HCT116 (cell line): ENCODE data around the gene ABCC1. TPM values are rescaled to one million over a fixed set of nuclear protein-coding genes. Genes with fewer than 3 reads are reported as not detected.

Experiments
- ATAC-seq: fragments of 200-7000 bp; cut with Tn5 transposase; 2 replicates; pipeline ENCODE4 v1.9.1; 2020; ENCODE audit warnings: mild to moderate bottlenecking, moderate library complexity
- BruUV-seq: library from RNA; stranded (reverse); fragments of 400-500 nt; replicated peaks from 2 replicates; lab custom pipeline; 2021; lab: Mats Ljungman, UMichigan
- CTCF ChIA-PET: fragments of 300-600 bp; sonication (Branson Sonifier 250); formaldehyde crosslinking; loops from one replicate; lab custom pipeline; 2021; ENCODE audit warnings: antibody characterized with exemption; lab: Charles Lee
- POLR2A ChIA-PET: fragments of 300-600, 350-600 bp; sonication (Branson Sonifier 250); formaldehyde crosslinking; loops from one replicate; lab custom pipeline; 2021; ENCODE audit warnings: antibody characterized with exemption; lab: Charles Lee
- RAD21 ChIA-PET, 2 experiments: fragments of 300-600 bp; sonication (Branson Sonifier 250); formaldehyde crosslinking; loops; one replicate each; lab custom pipeline; 2023; ENCODE audit warnings: low total read pairs in 2 of 2; ENCODE audit not compliant: uncharacterized antibody in 2 of 2, unreplicated experiment in 2 of 2, low non-redundant PET in 1 of 2; lab: Charles Lee
- DNase-seq: peaks from one replicate; pipeline ENCODE4 v3.0.0-alpha.2; 2010; ENCODE audit warnings: low read depth, low spot score
- H2AFZ ChIP-seq: fragments of 200-600 bp; shearing (Covaris generic), sonication (generic); 2 replicates; pipeline ENCODE4 v1.6.1; 2017; ENCODE audit warnings: low read depth, mixed run types, mixed read lengths, antibody characterized with exemption, low read length; ENCODE audit not compliant: poor library complexity, severe bottlenecking
- H3K27ac ChIP-seq: 2 replicates; pipeline ENCODE4 v1.5.1; 2012; ENCODE audit warnings: low read depth, low read length
- H3K27me3 ChIP-seq: fragments of 200-600 bp; sonication (generic); 2 replicates; pipeline ENCODE4 v1.6.1; 2016; ENCODE audit warnings: mixed run types, low read length, mixed read lengths; ENCODE audit not compliant: insufficient read depth
- H3K36me3 ChIP-seq, 2 experiments: fragments of 200-500 bp in 1 of 2; fragments of 200-600 bp in 1 of 2; sonication (Bioruptor generic) in 1 of 2; sonication (generic) in 1 of 2; 2 replicates each; pipeline versions ENCODE4 v1.5.1 to v1.6.1; 2014 to 2016; ENCODE audit warnings: low read length in 2 of 2, inconsistent platforms in 1 of 2, mixed read lengths in 1 of 2, mixed run types in 1 of 2; ENCODE audit not compliant: insufficient read depth in 2 of 2, control insufficient read depth in 1 of 2
- H3K4me1 ChIP-seq, 2 experiments: fragments of 200-600 bp in 1 of 2; sonication (generic) in 1 of 2; 2 replicates each; pipeline versions ENCODE4 v1.5.1 to v1.6.1; 2012 to 2017; ENCODE audit warnings: low read length in 2 of 2, inconsistent platforms in 1 of 2, mild to moderate bottlenecking in 1 of 2, mixed read lengths in 1 of 2, mixed run types in 1 of 2, moderate library complexity in 1 of 2; ENCODE audit not compliant: insufficient read depth in 2 of 2, control insufficient read depth in 1 of 2
- H3K4me2 ChIP-seq: fragments of 200-600 bp; sonication (generic); 2 replicates; pipeline ENCODE4 v1.6.1; 2017; ENCODE audit warnings: mixed run types, low read length, mixed read lengths
- H3K4me3 ChIP-seq, 2 experiments: fragments of 200-600 bp in 1 of 2; sonication (generic) in 1 of 2; replicated peaks in 1 of 2; 2 replicates each; pipeline ENCODE4 v1.5.1; 2011 to 2016; ENCODE audit warnings: low read length in 2 of 2, control low read depth in 1 of 2, low read depth in 1 of 2, mild to moderate bottlenecking in 1 of 2, mixed read lengths in 1 of 2, mixed run types in 1 of 2
- H3K79me2 ChIP-seq: fragments of 200-600 bp; sonication (generic); 2 replicates; pipeline ENCODE4 v1.6.1; 2017; ENCODE audit warnings: mild to moderate bottlenecking, mixed run types, low read length, moderate library complexity, mixed read lengths; ENCODE audit not compliant: insufficient read depth
- H3K9ac ChIP-seq: fragments of 200-600 bp; sonication (generic); 2 replicates; pipeline ENCODE4 v1.6.1; 2016; ENCODE audit warnings: low read length, mixed read lengths
- H3K9me2 ChIP-seq: fragments of 200-600 bp; sonication (generic), shearing (Covaris generic); 2 replicates; pipeline ENCODE4 v1.6.1; 2017; ENCODE audit warnings: mixed run types, mild to moderate bottlenecking, moderate library complexity; ENCODE audit not compliant: insufficient read depth
- H3K9me3 ChIP-seq, 2 experiments: fragments of 200-500 bp in 1 of 2; fragments of 200-600 bp in 1 of 2; sonication (Bioruptor generic) in 1 of 2; sonication (generic) in 1 of 2; 2 replicates each; pipeline ENCODE4 v1.6.1; 2014 to 2017; ENCODE audit warnings: low read length in 2 of 2, mixed read lengths in 2 of 2, inconsistent platforms in 1 of 2, low read depth in 1 of 2, mild to moderate bottlenecking in 1 of 2, mixed run types in 1 of 2, moderate library complexity in 1 of 2; ENCODE audit not compliant: control insufficient read depth in 1 of 2, insufficient read depth in 1 of 2
- H4K20me1 ChIP-seq: fragments of 200-600 bp; sonication (generic), shearing (Covaris generic); 2 replicates; pipeline ENCODE4 v1.6.1; 2017; ENCODE audit warnings: mixed run types, mild to moderate bottlenecking, moderate library complexity; ENCODE audit not compliant: insufficient read depth
- CEBPB ChIP-seq: IDR thresholded peaks from 2 replicates; pipeline ENCODE4 v1.6.1; 2012; ENCODE audit warnings: low read depth
- EGR1 ChIP-seq: IDR thresholded peaks from 2 replicates; pipeline ENCODE4 v1.6.1; 2012; ENCODE audit warnings: low read depth
- EZH2phosphoT487 ChIP-seq: fragments of 200-600 bp; IDR thresholded peaks from 2 replicates; pipeline ENCODE4 v1.6.1; 2018; ENCODE audit warnings: antibody characterized with exemption, borderline replicate concordance
- POLR2A ChIP-seq: IDR thresholded peaks from 2 replicates; pipeline ENCODE4 v1.7.0; 2011; ENCODE audit warnings: borderline replicate concordance; ENCODE audit not compliant: insufficient read depth, insufficient read length; ENCODE audit errors: extremely low read depth
- POLR2AphosphoS5 ChIP-seq: IDR thresholded peaks from 2 replicates; pipeline ENCODE4 v1.6.1; 2011; ENCODE audit warnings: mild to moderate bottlenecking, low read depth, low read length, moderate library complexity
- TCF7L2 ChIP-seq: IDR thresholded peaks from 2 replicates; pipeline ENCODE4 v1.7.0; 2011; ENCODE audit warnings: borderline replicate concordance, inconsistent platforms; ENCODE audit not compliant: insufficient read depth, insufficient read length; ENCODE audit errors: extremely low read depth
- YY1 ChIP-seq: IDR thresholded peaks from 2 replicates; pipeline ENCODE4 v1.6.1; 2011; ENCODE audit warnings: low read length, low read depth, moderate library complexity, mild to moderate bottlenecking; ENCODE audit not compliant: insufficient replicate concordance; ENCODE audit errors: extremely low read depth
- ZNF274 ChIP-seq: fragments of 200-500 bp; sonication (Bioruptor generic); IDR thresholded peaks from 2 replicates; pipeline ENCODE4 v1.6.1; 2014; ENCODE audit warnings: mild to moderate bottlenecking, low read depth, low read length, inconsistent platforms
- intact Hi-C: fragments of 100-400 bp; cut with micrococcal nuclease; formaldehyde crosslinking; loops from 2 replicates; pipeline ENCODE4 v1.10.0; 2022
- total RNA-seq: library from RNA; stranded (reverse); gene quantifications from one replicate; pipeline ENCODE4 v1.2.1, GENCODE V29; 2021; ENCODE audit not compliant: unreplicated experiment
- TF ChIP-seq, protein P1 (sequence below): IDR thresholded peaks from 2 replicates; pipeline ENCODE4 v1.6.1; 2011; ENCODE audit warnings: mild to moderate bottlenecking, low read length, moderate library complexity; ENCODE audit not compliant: insufficient replicate concordance; ENCODE audit errors: extremely low read depth

Gene ABCC1
- total RNA-seq, 1 experiment from 2014 or later = 61.9 TPM

DNA sequence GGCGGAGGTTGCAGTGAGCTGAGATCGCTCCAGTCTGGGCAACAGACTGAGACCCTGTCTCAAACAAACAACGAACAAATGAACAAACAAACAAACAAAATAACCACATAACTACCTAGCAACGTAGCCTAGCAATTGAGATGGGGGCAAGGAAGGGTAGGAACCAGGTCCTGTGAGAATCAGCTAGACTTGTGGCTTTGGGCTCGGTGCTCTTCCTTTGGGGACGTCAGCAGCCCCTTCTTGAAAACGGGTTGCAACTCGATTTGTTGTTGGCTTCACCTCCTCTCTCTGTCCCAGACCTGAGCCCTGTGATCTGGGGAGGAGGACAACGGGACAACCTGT lies 72.2 kb downstream of the ABCC1 start:
- Histone ChIP-seq H3K9ac (peak overlapping the region; percentile 45), H2AFZ (no peak overlapping the region), H3K9me3 (no peaks in the 10 kb centered on the region), H3K27ac (peak overlapping the region; percentile 75)
- BruUV-seq = no TSS peak
- TF ChIP-seq CEBPB (no peak), POLR2AphosphoS5 (no peak), YY1 (no peak), TCF7L2 (no peak), EGR1 (no peak), EZH2phosphoT487 (no peak), POLR2A (no peak), ZNF274 (no peak)
- TF ChIP-seq, protein P1, sequence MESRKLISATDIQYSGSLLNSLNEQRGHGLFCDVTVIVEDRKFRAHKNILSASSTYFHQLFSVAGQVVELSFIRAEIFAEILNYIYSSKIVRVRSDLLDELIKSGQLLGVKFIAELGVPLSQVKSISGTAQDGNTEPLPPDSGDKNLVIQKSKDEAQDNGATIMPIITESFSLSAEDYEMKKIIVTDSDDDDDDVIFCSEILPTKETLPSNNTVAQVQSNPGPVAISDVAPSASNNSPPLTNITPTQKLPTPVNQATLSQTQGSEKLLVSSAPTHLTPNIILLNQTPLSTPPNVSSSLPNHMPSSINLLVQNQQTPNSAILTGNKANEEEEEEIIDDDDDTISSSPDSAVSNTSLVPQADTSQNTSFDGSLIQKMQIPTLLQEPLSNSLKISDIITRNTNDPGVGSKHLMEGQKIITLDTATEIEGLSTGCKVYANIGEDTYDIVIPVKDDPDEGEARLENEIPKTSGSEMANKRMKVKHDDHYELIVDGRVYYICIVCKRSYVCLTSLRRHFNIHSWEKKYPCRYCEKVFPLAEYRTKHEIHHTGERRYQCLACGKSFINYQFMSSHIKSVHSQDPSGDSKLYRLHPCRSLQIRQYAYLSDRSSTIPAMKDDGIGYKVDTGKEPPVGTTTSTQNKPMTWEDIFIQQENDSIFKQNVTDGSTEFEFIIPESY = no peak
- TF ChIP-seq, all 23 proteins: peak for 0
- Histone ChIP-seq H3K4me1 (peaks cover 48 to 84% of the 10 kb centered on the region in 2 experiments), H3K27me3 (no peaks in the 10 kb centered on the region), H3K4me2 (peak overlapping the region; percentile 67), H4K20me1 (no peaks in the 10 kb centered on the region), H3K4me3 (peak overlapping the region in 1 of 2 experiments; percentile 19; a peak in 1 of 4 replicates), H3K79me2 (peaks cover 57% of the 10 kb centered on the region), H3K36me3 (peaks cover 7 to 11% of the 10 kb centered on the region in 2 experiments; a peak in 2 of 4 replicates), H3K9me2 (no peaks in the 10 kb centered on the region)
- ChIA-PET RAD21 (no interaction called here), POLR2A (interaction anchor here (1.3 kb wide), 1 partner anchor 11 kb away, joined by 4 read pairs; no protein-coding TSS in a partner anchor), CTCF (no interaction called here)
- intact Hi-C loops = loop anchor here (5.0 kb wide), 1 partner anchor 134 kb away; the partner anchor contains the start of gene CEP20
- ATAC-seq = no peak
- no peak for DNase-seq
